GM23248 (cell line): Measurements from ENCODE around the gene ZNF544.

Experiments used
- EZH2 ChIP-seq: fragments of 200-600 bp; sonication (generic); IDR thresholded peaks from 2 replicates; pipeline ENCODE4 v1.6.1; 2018; ENCODE audit warnings: antibody characterized with exemption, mild to moderate bottlenecking; ENCODE audit not compliant: insufficient read depth, poor library complexity, severe bottlenecking
- EZH2phosphoT487 ChIP-seq: fragments of 200-600 bp; sonication (generic); IDR thresholded peaks from 2 replicates; pipeline ENCODE4 v1.6.1; 2018; ENCODE audit warnings: antibody characterized with exemption, moderate library complexity, mild to moderate bottlenecking, low read depth; ENCODE audit not compliant: insufficient read depth

DNA sequence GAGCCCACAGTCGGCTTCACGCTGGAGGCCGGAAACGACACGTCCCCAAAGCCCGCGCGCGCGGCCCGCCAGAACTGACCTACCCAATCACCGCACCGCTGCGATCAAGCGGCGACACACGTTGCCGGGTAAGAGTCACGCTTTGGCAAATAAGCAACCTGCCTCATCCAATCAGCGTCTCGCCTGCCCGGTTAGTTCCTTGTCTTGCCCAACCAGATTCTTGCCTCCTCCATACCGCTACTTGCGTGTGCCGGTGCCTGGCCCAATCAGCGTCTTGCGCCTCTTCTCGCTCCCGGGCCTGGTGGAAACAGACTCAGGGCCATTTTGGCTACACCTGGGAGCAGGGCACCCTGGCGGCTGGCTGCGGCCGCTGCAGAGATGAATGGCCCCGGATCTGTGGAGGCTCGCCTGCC, 11.6 kb upstream of the ZNF544 start:
- TF ChIP-seq EZH2phosphoT487 (no peak), EZH2 (no peak)
